ENCODE data around the gene ADAM33. TPM values are rescaled to one million over a fixed set of nuclear protein-coding genes. Genes with fewer than 3 reads are reported as not detected.

The ADAM33 gene
- total RNA-seq, 1 experiment from 2014 or later: not detected

GRCh38 chr20:3652676-3653596, 28.9 kb downstream of the ADAM33 start:
- Histone ChIP-seq H3K36me3 (ENCODE audit: insufficient read depth, low read length, poor library complexity, severe bottlenecking) (no peaks in the 10 kb centered on the region), H3K9me3 (ENCODE audit: low read depth, low read length, poor library complexity, severe bottlenecking) (no peaks in the 10 kb centered on the region), H3K27me3 (replicated peaks; ENCODE audit: insufficient read depth, low read depth, low read length, poor library complexity) (no peaks in the 10 kb centered on the region), H3K27ac (ENCODE audit: low read depth, low read length, poor library complexity, severe bottlenecking) (no peak overlapping the region), H3K4me3 (ENCODE audit: low read depth, low read length, poor library complexity, severe bottlenecking) (no peak overlapping the region), H3K4me1 (ENCODE audit: insufficient read depth, low read length, poor library complexity, severe bottlenecking) (no peaks in the 10 kb centered on the region)
- BruUV-seq (replicated peaks): no TSS peak
- TF ChIP-seq CTCF (conservative IDR thresholded peaks at IDR 0.05; ENCODE audit: low read depth, low read length) (no peak), EZH2 (IDR thresholded peaks at IDR 0.05; ENCODE audit: borderline replicate concordance, low read depth, low read length, poor library complexity, severe bottlenecking) (no peak)
- ChIA-PET POLR2A (ENCODE audit: low non-redundant PET) (no interaction called here), CTCF (interaction anchor here (0.6 kb wide), 1 partner anchor 60 kb away, joined by 11 read pairs; no protein-coding TSS in a partner anchor)
- intact Hi-C loops (cut with micrococcal nuclease; ENCODE audit: unreplicated experiment): no loop called here
- no peak for DNase-seq (ENCODE audit: low spot score)

GRCh38 chr20:3652221-3652620, 29.6 kb downstream of the ADAM33 start:
- H3K4me1 ChIP-seq (ENCODE audit: insufficient read depth, low read length, poor library complexity, severe bottlenecking): no peaks in the 10 kb centered on the region
- TF ChIP-seq EZH2 (IDR thresholded peaks at IDR 0.05; ENCODE audit: borderline replicate concordance, low read depth, low read length, poor library complexity, severe bottlenecking) (no peak), CTCF (conservative IDR thresholded peaks at IDR 0.05; ENCODE audit: low read depth, low read length) (no peak)
- H3K27ac ChIP-seq (ENCODE audit: low read depth, low read length, poor library complexity, severe bottlenecking): no peak overlapping the region
- H3K4me3 ChIP-seq (ENCODE audit: low read depth, low read length, poor library complexity, severe bottlenecking): no peak overlapping the region
- BruUV-seq (replicated peaks): no TSS peak
- H3K27me3 ChIP-seq (replicated peaks; ENCODE audit: insufficient read depth, low read depth, low read length, poor library complexity): no peaks in the 10 kb centered on the region
- ChIA-PET POLR2A (ENCODE audit: low non-redundant PET) (no interaction called here), CTCF (no interaction called here)
- DNase-seq (ENCODE audit: low spot score): no peak
- H3K9me3 ChIP-seq (ENCODE audit: low read depth, low read length, poor library complexity, severe bottlenecking): no peaks in the 10 kb centered on the region
- no peaks in the 10 kb centered on the region for H3K36me3 ChIP-seq (ENCODE audit: insufficient read depth, low read length, poor library complexity, severe bottlenecking)
- intact Hi-C loops (cut with micrococcal nuclease; ENCODE audit: unreplicated experiment): no loop called here

DNA sequence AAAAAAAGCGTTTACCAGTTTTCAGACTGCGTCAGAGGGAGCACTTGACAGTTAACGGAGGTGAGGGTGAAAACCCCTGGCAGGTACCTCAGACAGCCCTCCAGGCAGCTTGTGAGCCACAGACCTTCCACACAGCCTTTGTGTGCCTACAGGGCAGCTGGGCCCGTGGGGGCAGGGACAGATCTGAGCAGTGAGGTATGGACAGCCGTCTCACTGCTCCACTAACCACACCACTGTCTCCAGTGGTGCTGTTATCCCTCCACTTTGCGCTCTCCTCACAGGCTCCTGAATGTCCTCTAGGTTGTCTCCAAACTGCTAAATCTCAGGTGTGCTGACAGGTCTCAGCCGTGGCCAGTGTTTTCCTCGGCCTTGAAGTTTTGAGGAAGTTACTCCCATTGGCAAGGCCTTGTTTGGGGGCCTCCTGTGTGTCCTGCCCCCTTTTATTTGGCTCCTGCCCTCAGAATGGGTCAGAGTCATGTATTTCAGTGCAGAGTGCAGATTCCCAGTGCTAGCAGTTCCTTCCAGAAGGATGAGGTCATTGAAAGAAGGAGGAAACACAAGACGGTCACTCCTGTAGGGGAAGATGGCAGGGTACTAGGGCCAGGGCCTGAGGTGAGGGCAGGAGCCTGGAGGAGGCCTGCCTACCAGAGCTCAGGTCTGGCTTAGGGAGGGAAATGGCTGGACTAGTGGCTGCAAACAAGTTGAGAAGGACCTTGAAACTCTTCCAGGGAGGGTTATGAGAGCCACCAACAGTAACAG, 30.4 kb downstream of the ADAM33 start:
- ChIA-PET POLR2A (ENCODE audit: low non-redundant PET) (no interaction called here), CTCF (no interaction called here)
- Histone ChIP-seq H3K4me3 (ENCODE audit: low read depth, low read length, poor library complexity, severe bottlenecking) (no peak overlapping the region), H3K4me1 (ENCODE audit: insufficient read depth, low read length, poor library complexity, severe bottlenecking) (no peaks in the 10 kb centered on the region), H3K9me3 (ENCODE audit: low read depth, low read length, poor library complexity, severe bottlenecking) (no peaks in the 10 kb centered on the region), H3K27ac (ENCODE audit: low read depth, low read length, poor library complexity, severe bottlenecking) (no peak overlapping the region), H3K36me3 (ENCODE audit: insufficient read depth, low read length, poor library complexity, severe bottlenecking) (no peaks in the 10 kb centered on the region), H3K27me3 (replicated peaks; ENCODE audit: insufficient read depth, low read depth, low read length, poor library complexity) (no peaks in the 10 kb centered on the region)
- intact Hi-C loops (cut with micrococcal nuclease; ENCODE audit: unreplicated experiment): no loop called here
- TF ChIP-seq EZH2 (IDR thresholded peaks at IDR 0.05; ENCODE audit: borderline replicate concordance, low read depth, low read length, poor library complexity, severe bottlenecking): no peak
- no TSS peak for BruUV-seq (replicated peaks)
- no peak for DNase-seq (ENCODE audit: low spot score)

Measured in A673 (cell line).